ENCODE results near the gene GNPNAT1. TPM values are rescaled to one million over a fixed set of nuclear protein-coding genes. Genes with fewer than 3 reads are reported as not detected.

GNPNAT1 gene
- total RNA-seq, 1 donor from 2014 or later, result 45.9 TPM

- no peak for TF ChIP-seq CTCF (IDR thresholded peaks at IDR 0.05)
- Mint-ChIP-seq H3K4me1 (ENCODE audit: low read depth) (peaks cover 46% of the 10 kb centered on the region), H3K4me3 (ENCODE audit: unreplicated experiment) (peak overlapping the region; percentile 41), H3K36me3 (ENCODE audit: low read depth) (no peaks in the 10 kb centered on the region), H3K27ac (ENCODE audit: unreplicated experiment) (peak overlapping the region; percentile 99), H3K27me3 (ENCODE audit: low read depth) (no peaks in the 10 kb centered on the region), H3K9me3 (ENCODE audit: low read depth) (no peaks in the 10 kb centered on the region)
- no peak for DNase-seq (ENCODE audit: low spot score)
Observed at GRCh38 chr14:52801014-52801712, 9.8 kb upstream of the GNPNAT1 start.

DNA sequence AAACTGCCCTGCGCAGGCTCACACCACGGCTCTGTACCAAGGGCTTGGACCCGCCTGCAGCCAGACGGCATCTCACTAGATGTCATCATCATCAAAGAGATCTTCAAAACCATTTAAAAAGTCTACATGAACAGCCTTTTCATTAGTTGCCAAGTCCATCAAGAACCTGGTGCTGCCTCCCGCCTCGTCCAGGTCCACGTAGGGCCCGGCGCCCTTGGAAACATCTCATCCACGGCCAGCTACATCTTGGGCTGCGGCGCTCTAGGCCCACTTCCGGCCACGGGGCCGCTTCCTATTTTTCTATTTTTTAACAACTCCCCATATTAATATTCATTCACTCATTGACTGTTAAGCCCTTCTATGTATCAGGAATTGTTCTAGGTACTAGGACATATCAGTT, 7.4 kb upstream of the GNPNAT1 start:
- no peaks in the 10 kb centered on the region for H3K36me3 Mint-ChIP-seq (ENCODE audit: low read depth)
- H3K4me1 Mint-ChIP-seq (ENCODE audit: low read depth), result peaks cover 44% of the 10 kb centered on the region
- H3K4me3 Mint-ChIP-seq (ENCODE audit: unreplicated experiment), result no peak overlapping the region
- no peaks in the 10 kb centered on the region for H3K27me3 Mint-ChIP-seq (ENCODE audit: low read depth)
- peak overlapping the region; percentile 85 for H3K27ac Mint-ChIP-seq (ENCODE audit: unreplicated experiment)
- TF ChIP-seq CTCF (IDR thresholded peaks at IDR 0.05), result no peak
- H3K9me3 Mint-ChIP-seq (ENCODE audit: low read depth), result no peaks in the 10 kb centered on the region
- DNase-seq (ENCODE audit: low spot score), result no peak

GRCh38 chr14:52797653-52798052, 6.2 kb upstream of the GNPNAT1 start:
- peaks cover 41% of the 10 kb centered on the region for H3K4me1 Mint-ChIP-seq (ENCODE audit: low read depth)
- H3K27me3 Mint-ChIP-seq (ENCODE audit: low read depth), result no peaks in the 10 kb centered on the region
- no peaks in the 10 kb centered on the region for H3K9me3 Mint-ChIP-seq (ENCODE audit: low read depth)
- DNase-seq (ENCODE audit: low spot score), result no peak
- H3K4me3 Mint-ChIP-seq (ENCODE audit: unreplicated experiment), result no peak overlapping the region
- no peaks in the 10 kb centered on the region for H3K36me3 Mint-ChIP-seq (ENCODE audit: low read depth)
- no peak for TF ChIP-seq CTCF (IDR thresholded peaks at IDR 0.05)
- H3K27ac Mint-ChIP-seq (ENCODE audit: unreplicated experiment), result no peak overlapping the region

- Mint-ChIP-seq H3K4me1 (ENCODE audit: low read depth) (peaks cover 40% of the 10 kb centered on the region), H3K9me3 (ENCODE audit: low read depth) (no peaks in the 10 kb centered on the region), H3K4me3 (ENCODE audit: unreplicated experiment) (no peak overlapping the region), H3K27me3 (ENCODE audit: low read depth) (no peaks in the 10 kb centered on the region), H3K36me3 (ENCODE audit: low read depth) (no peaks in the 10 kb centered on the region), H3K27ac (ENCODE audit: unreplicated experiment) (peak overlapping the region; percentile 100)
- no peak for TF ChIP-seq CTCF (IDR thresholded peaks at IDR 0.05)
- DNase-seq (ENCODE audit: low spot score), result no peak
Observed at GRCh38 chr14:52793061-52793460, 1.7 kb upstream of the GNPNAT1 start.

GRCh38 chr14:52792097-52792415, 649 bp upstream of the GNPNAT1 start:
- Mint-ChIP-seq H3K4me3 (ENCODE audit: unreplicated experiment) (peak overlapping the region; percentile 92), H3K27me3 (ENCODE audit: low read depth) (no peaks in the 10 kb centered on the region), H3K36me3 (ENCODE audit: low read depth) (no peaks in the 10 kb centered on the region), H3K27ac (ENCODE audit: unreplicated experiment) (peak overlapping the region; percentile 100), H3K9me3 (ENCODE audit: low read depth) (no peaks in the 10 kb centered on the region), H3K4me1 (ENCODE audit: low read depth) (peaks cover 48% of the 10 kb centered on the region)
- no peak for TF ChIP-seq CTCF (IDR thresholded peaks at IDR 0.05)
- DNase-seq (ENCODE audit: low spot score), result no peak
